Fibroblast of skin of right quadriceps (primary cell): Measurements from ENCODE around the gene DNASE2.

Experiments
- DNase-seq: peaks from one replicate; pipeline ENCODE4 v3.0.0-alpha.2; 2013

DNASE2 gene

DNA sequence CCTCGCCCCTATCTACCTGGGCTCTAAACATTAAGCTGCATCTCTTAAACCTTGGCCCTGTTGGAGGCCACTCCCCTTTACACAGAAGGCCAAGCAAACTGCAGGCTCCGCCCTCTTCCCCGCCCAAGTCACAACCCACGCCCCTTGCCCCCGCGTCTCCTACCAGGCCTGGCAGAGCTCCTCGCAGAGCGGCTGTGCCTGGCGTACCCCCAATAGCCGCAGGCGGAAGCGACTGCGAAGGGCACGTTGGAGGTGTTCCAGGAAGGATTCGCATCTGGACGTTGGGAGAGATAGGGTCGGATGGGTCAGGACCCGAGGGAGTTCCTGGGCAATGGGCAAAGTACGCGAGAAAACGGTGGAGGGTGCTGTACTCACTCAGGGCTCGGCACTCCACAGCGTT lies 52.8 kb downstream of the DNASE2 start:
- no peak for DNase-seq

DNA sequence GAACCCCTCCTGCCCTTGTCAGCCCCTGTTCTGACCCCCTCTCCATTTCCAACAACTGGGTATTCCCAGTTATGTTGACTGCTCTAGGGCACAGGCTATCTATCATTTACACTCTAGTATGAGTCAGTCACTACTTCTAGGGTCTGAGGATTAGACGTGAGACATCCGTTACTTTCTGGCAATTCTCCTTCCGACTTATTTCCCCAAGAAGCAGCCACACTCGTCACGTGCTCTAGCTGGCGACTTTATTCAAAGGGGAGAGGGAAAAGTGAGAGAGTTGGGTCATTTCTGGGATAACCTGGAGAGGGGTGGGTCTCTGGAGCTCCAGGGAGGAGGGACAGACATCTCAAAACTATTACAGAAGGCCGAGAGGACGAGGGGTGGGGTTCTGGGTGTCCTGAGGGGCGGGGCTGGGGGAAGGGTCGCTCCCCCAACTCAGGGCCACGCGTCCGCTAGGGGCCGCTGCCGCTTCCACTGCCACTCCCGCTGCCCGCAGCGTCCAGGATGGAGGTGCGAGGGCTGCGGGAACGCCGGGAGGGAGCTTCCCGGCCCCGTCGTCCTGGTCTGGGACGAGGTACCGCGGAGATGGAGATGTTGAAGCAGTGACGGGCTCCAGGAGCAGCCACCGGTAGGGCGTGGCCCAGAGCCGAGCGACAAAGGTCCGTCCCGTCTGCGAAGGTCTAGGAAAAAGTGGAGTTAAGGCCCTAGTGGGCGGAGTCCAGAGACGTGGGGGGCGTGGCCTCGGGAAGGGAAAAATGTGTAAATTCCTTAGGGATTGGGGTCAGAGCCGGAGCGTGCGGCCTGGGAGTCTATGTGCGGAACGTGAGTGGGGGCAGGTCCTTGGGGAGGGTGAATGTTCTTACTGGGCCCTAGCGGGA lies 55.8 kb downstream of the DNASE2 start:
- peak; percentile 46 for DNase-seq
